Keratinocyte (primary cell): ENCODE results near the gene FANCC. TPM values are rescaled to one million over a fixed set of nuclear protein-coding genes. Genes with fewer than 3 reads are reported as not detected.
A peak's percentile ranks its signal among the peaks of the same experiment; 100 is the strongest.

Experiments
- DNase-seq: peaks from one replicate; pipeline ENCODE4 v3.0.0-alpha.2; 2011; ENCODE audit warnings: low read depth, missing footprints, low spot score
- FAIRE-seq: peaks from 2 replicates; lab custom pipeline; 2011; peaks lifted over from hg19 to GRCh38; lab: Jason Lieb, UNC
- H2AFZ ChIP-seq: 2 replicates; pipeline ENCODE4 v1.6.0; 2012; ENCODE audit warnings: low read length, control low read depth, inconsistent platforms; ENCODE audit not compliant: control insufficient read depth
- H3K27ac ChIP-seq: 2 replicates; pipeline ENCODE4 v1.5.1; 2011; ENCODE audit warnings: low read length; ENCODE audit not compliant: control insufficient read depth, insufficient read depth
- H3K27me3 ChIP-seq: 3 replicates; pipeline ENCODE4 v1.6.0; 2011; ENCODE audit warnings: low read length; ENCODE audit not compliant: control insufficient read depth, insufficient read depth; ENCODE audit errors: extremely low read depth
- H3K36me3 ChIP-seq, 2 experiments: 2 replicates in 1 of 2; 3 replicates in 1 of 2; pipeline ENCODE4 v1.5.1; 2011; ENCODE audit warnings: low read length in 2 of 2, mild to moderate bottlenecking in 1 of 2; ENCODE audit not compliant: control insufficient read depth in 2 of 2, insufficient read depth in 2 of 2; ENCODE audit errors: extremely low read depth in 1 of 2
- H3K4me1 ChIP-seq: 3 replicates; pipeline ENCODE4 v1.5.1; 2011; ENCODE audit warnings: low read length; ENCODE audit not compliant: control insufficient read depth, insufficient read depth; ENCODE audit errors: extremely low read depth
- H3K4me2 ChIP-seq: 3 replicates; pipeline ENCODE4 v1.6.0; 2011; ENCODE audit warnings: low read depth, low read length; ENCODE audit not compliant: control insufficient read depth, insufficient read depth; ENCODE audit errors: extremely low read depth
- H3K4me3 ChIP-seq, 3 experiments: fragments of 200-600 bp in 1 of 3; sonication (generic) in 1 of 3; 2 replicates in 2 of 3; 3 replicates in 1 of 3; pipeline ENCODE4 v1.5.1; 2011 to 2016; ENCODE audit warnings: low read length in 3 of 3, mild to moderate bottlenecking in 3 of 3, control low read depth in 2 of 3, inconsistent platforms in 1 of 3, low read depth in 1 of 3, mixed read lengths in 1 of 3, mixed run types in 1 of 3, moderate library complexity in 1 of 3; ENCODE audit not compliant: control insufficient read depth in 2 of 3, insufficient read depth in 2 of 3; ENCODE audit errors: extremely low read depth in 1 of 3
- H3K79me2 ChIP-seq: 2 replicates; pipeline ENCODE4 v1.6.0; 2012; ENCODE audit warnings: low read length; ENCODE audit not compliant: control insufficient read depth, insufficient read depth
- H3K9ac ChIP-seq: 3 replicates; pipeline ENCODE4 v1.6.0; 2011; ENCODE audit warnings: low read length; ENCODE audit not compliant: control insufficient read depth, insufficient read depth; ENCODE audit errors: extremely low read depth
- H3K9me1 ChIP-seq: 3 replicates; pipeline ENCODE4 v1.6.0; 2011; ENCODE audit warnings: low read length; ENCODE audit not compliant: control insufficient read depth, insufficient read depth; ENCODE audit errors: extremely low read depth
- H3K9me3 ChIP-seq: 2 replicates; pipeline ENCODE4 v1.5.1; 2012; ENCODE audit warnings: low read depth, low read length; ENCODE audit not compliant: control insufficient read depth
- H4K20me1 ChIP-seq: 3 replicates; pipeline ENCODE4 v1.6.0; 2011; ENCODE audit warnings: low read length; ENCODE audit not compliant: control insufficient read depth, insufficient read depth; ENCODE audit errors: extremely low read depth
- EZH2 ChIP-seq: IDR thresholded peaks from one replicate; pipeline ENCODE4 v1.6.1; 2012; ENCODE audit warnings: inconsistent platforms, mild to moderate bottlenecking, low read length, moderate library complexity
- dilution Hi-C: fragments of 300-500 bp; cut with MboI; formaldehyde crosslinking; loops from one replicate; pipeline ENCODE4 v1.7.0; 2020; ENCODE audit warnings: low sequenced_read_pairs; ENCODE audit not compliant: extremely low pct_ligation_motif_present
- polyA plus RNA-seq, 5 experiments: library from polyadenylated mRNA; depleted of rRNA in 3 of 5; stranded (reverse) in 3 of 5; stranded (forward) in 1 of 5; unstranded in 1 of 5; fragments of >200 nt; gene quantifications; 1 replicate in 1 of 5; 2 replicates in 3 of 5; 3 replicates in 1 of 5; pipeline versions ENCODE4 v1.2.1 to v1.2.3, GENCODE V29; 2011 to 2012; ENCODE audit warnings: missing spikeins in 2 of 5, low read depth in 1 of 5, low replicate concordance in 1 of 5
- TF ChIP-seq, protein P1 (sequence below), 3 experiments: IDR thresholded peaks in 1 of 3; conservative IDR thresholded peaks in 1 of 3; optimal IDR thresholded peaks in 1 of 3; 2 replicates in 2 of 3; 3 replicates in 1 of 3; pipeline versions ENCODE3 to v1.5.1; 2011; ENCODE audit warnings: low read length in 3 of 3, mild to moderate bottlenecking in 3 of 3, moderate library complexity in 2 of 3, control low read depth in 1 of 3, inconsistent platforms in 1 of 3; ENCODE audit not compliant: insufficient read depth in 2 of 3; ENCODE audit errors: extremely low read depth in 1 of 3

FANCC gene
- polyA plus RNA-seq, 1 donor (not counting 4 experiments of a cell fraction or from before 2014, with no cell fraction given), result 8.3 TPM

DNA sequence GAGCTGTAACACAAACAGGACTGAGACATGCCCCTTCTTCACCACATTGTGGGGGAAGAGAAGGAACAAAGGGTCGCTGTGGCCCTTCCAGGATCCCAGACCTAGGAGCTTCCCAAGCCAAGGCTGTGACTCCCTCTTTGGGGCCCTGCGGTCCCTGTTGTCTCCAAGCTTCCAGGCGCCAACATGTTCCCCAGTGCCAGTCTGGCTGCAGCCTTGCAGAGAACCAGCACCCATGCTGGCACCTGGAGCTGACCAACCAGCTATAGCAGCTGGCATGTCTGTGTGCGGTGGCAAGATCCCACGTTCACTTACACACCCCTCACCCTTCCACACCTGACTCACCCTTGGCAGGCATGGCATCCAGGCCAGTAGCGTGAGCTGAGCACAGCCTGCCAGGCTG, 20.7 kb upstream of the FANCC start:
- TF ChIP-seq, protein P1, sequence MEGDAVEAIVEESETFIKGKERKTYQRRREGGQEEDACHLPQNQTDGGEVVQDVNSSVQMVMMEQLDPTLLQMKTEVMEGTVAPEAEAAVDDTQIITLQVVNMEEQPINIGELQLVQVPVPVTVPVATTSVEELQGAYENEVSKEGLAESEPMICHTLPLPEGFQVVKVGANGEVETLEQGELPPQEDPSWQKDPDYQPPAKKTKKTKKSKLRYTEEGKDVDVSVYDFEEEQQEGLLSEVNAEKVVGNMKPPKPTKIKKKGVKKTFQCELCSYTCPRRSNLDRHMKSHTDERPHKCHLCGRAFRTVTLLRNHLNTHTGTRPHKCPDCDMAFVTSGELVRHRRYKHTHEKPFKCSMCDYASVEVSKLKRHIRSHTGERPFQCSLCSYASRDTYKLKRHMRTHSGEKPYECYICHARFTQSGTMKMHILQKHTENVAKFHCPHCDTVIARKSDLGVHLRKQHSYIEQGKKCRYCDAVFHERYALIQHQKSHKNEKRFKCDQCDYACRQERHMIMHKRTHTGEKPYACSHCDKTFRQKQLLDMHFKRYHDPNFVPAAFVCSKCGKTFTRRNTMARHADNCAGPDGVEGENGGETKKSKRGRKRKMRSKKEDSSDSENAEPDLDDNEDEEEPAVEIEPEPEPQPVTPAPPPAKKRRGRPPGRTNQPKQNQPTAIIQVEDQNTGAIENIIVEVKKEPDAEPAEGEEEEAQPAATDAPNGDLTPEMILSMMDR (optimal IDR thresholded peaks at IDR 0.05 in 1 of 3, IDR thresholded peaks at IDR 0.05 in 1 of 3, conservative IDR thresholded peaks at IDR 0.05 in 1 of 3; ENCODE audit: extremely low read depth in 1 of 3, insufficient read depth in 2 of 3, low read length in 3 of 3), result no peak
- TF ChIP-seq EZH2, result no peak
- H3K9me3 ChIP-seq, result no peaks in the 10 kb centered on the region
- no peaks in the 10 kb centered on the region for H3K27me3 ChIP-seq
- no peak overlapping the region for H3K27ac ChIP-seq
- no peak for FAIRE-seq
- H2AFZ ChIP-seq, result no peak overlapping the region
- no peak overlapping the region for H3K4me3 ChIP-seq
- H4K20me1 ChIP-seq, result no peaks in the 10 kb centered on the region
- H3K4me2 ChIP-seq, result no peak overlapping the region
- no peak overlapping the region for H3K9ac ChIP-seq
- dilution Hi-C loops, result no loop called here
- H3K79me2 ChIP-seq, result no peaks in the 10 kb centered on the region
- H3K4me1 ChIP-seq, result no peaks in the 10 kb centered on the region
- DNase-seq, result no peak
- H3K9me1 ChIP-seq, result no peaks in the 10 kb centered on the region
- H3K36me3 ChIP-seq, result no peaks in the 10 kb centered on the region

DNA sequence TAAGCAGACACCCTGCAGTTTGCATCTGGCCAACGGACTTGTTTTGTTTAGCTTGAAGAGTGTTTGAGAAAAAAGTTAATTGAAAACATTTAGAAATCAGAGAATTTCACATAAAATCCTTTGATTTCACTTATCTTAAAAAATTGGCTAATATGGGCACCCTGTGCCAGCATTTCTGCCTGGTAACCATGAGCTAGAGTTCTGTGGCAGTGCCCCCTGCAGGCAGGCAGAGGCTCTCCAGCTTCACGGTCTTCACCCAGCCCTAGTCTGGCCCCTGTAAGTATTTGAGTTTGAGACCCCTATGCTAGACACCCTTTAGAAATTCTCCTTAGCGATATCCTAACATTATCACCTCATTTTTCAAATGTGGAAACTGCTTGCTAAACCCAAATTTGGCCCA, 18.8 kb upstream of the FANCC start:
- H3K79me2 ChIP-seq, result no peaks in the 10 kb centered on the region
- dilution Hi-C loops, result no loop called here
- no peaks in the 10 kb centered on the region for H3K36me3 ChIP-seq
- no peaks in the 10 kb centered on the region for H4K20me1 ChIP-seq
- H2AFZ ChIP-seq, result no peak overlapping the region
- FAIRE-seq, result no peak
- no peaks in the 10 kb centered on the region for H3K9me1 ChIP-seq
- no peak for DNase-seq
- H3K27me3 ChIP-seq, result no peaks in the 10 kb centered on the region
- no peak overlapping the region for H3K27ac ChIP-seq
- H3K9ac ChIP-seq, result no peak overlapping the region
- H3K4me1 ChIP-seq, result no peaks in the 10 kb centered on the region
- no peak overlapping the region for H3K4me3 ChIP-seq
- no peaks in the 10 kb centered on the region for H3K9me3 ChIP-seq
- no peak overlapping the region for H3K4me2 ChIP-seq
- TF ChIP-seq EZH2, result no peak
- TF ChIP-seq, protein P1 (optimal IDR thresholded peaks at IDR 0.05 in 1 of 3, IDR thresholded peaks at IDR 0.05 in 1 of 3, conservative IDR thresholded peaks at IDR 0.05 in 1 of 3; ENCODE audit: extremely low read depth in 1 of 3, insufficient read depth in 2 of 3, low read length in 3 of 3), result peak; percentile 46 to 66 (median 48)
